ENCODE measurements around the gene CCDC12.

CCDC12 gene

GRCh38 chr3:46899151-46900006, 77.2 kb downstream of the CCDC12 start:
- no peak overlapping the region for H3K4me3 ChIP-seq (ENCODE audit: low read depth, low read length)
- TF ChIP-seq, protein P1, sequence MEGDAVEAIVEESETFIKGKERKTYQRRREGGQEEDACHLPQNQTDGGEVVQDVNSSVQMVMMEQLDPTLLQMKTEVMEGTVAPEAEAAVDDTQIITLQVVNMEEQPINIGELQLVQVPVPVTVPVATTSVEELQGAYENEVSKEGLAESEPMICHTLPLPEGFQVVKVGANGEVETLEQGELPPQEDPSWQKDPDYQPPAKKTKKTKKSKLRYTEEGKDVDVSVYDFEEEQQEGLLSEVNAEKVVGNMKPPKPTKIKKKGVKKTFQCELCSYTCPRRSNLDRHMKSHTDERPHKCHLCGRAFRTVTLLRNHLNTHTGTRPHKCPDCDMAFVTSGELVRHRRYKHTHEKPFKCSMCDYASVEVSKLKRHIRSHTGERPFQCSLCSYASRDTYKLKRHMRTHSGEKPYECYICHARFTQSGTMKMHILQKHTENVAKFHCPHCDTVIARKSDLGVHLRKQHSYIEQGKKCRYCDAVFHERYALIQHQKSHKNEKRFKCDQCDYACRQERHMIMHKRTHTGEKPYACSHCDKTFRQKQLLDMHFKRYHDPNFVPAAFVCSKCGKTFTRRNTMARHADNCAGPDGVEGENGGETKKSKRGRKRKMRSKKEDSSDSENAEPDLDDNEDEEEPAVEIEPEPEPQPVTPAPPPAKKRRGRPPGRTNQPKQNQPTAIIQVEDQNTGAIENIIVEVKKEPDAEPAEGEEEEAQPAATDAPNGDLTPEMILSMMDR (IDR thresholded peaks at IDR 0.05; ENCODE audit: insufficient read depth, low read length, missing control alignments), result no peak
- no peak for DNase-seq (ENCODE audit: low read depth, low spot score)
- POLR2A ChIA-PET, result no interaction called here
- CTCF ChIA-PET, result interaction anchor here (0.7 to 13.0 kb wide), 6 partner anchors 10 to 203 kb away, joined by 3 to 161 read pairs (median 11); no protein-coding TSS in a partner anchor

- ChIA-PET POLR2A (no interaction called here), CTCF (interaction anchor here (0.7 to 13.0 kb wide), 7 partner anchors 11 to 202 kb away, joined by 3 to 161 read pairs (median 5); no protein-coding TSS in a partner anchor)
- H3K4me3 ChIP-seq (ENCODE audit: low read depth, low read length), result no peak overlapping the region
- TF ChIP-seq, protein P1 (IDR thresholded peaks at IDR 0.05; ENCODE audit: insufficient read depth, low read length, missing control alignments), result no peak
- DNase-seq (ENCODE audit: low read depth, low spot score), result no peak
These were observed 78.0 kb downstream of the CCDC12 start for GRCh38 chr3:46898321-46899150.

DNA sequence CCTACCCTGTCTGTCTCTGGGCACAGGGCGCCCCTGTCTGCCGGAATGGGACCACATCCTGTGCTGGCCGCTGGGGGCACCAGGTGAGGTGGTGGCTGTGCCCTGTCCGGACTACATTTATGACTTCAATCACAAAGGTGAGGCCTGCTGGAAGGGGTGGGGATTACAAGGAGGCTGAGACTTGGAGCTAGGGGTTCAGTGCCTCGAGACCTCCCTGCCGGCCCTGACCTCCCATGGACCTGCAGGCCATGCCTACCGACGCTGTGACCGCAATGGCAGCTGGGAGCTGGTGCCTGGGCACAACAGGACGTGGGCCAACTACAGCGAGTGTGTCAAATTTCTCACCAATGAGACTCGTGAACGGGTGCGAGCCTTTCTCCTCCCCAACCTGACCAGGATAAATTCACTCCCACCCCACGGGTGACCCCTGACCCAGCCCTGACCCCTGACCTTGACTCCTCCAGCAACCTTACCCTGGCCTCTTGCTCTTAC, 78.7 kb downstream of the CCDC12 start:
- CTCF ChIA-PET, result interaction anchor here (1.3 to 13.0 kb wide), 5 partner anchors 11 to 190 kb away, joined by 4 to 161 read pairs (median 15); no protein-coding TSS in a partner anchor
- no peak overlapping the region for H3K4me3 ChIP-seq (ENCODE audit: low read depth, low read length)
- POLR2A ChIA-PET, result no interaction called here
- no peak for DNase-seq (ENCODE audit: low read depth, low spot score)
- TF ChIP-seq, protein P1 (IDR thresholded peaks at IDR 0.05; ENCODE audit: insufficient read depth, low read length, missing control alignments), result no peak

GRCh38 chr3:46897031-46897430, 79.5 kb downstream of the CCDC12 start:
- ChIA-PET CTCF (interaction anchor here (1.6 to 13.0 kb wide), 5 partner anchors 12 to 189 kb away, joined by 5 to 161 read pairs (median 15); partner anchors contain the start of gene PTH1R), POLR2A (no interaction called here)
- TF ChIP-seq, protein P1 (IDR thresholded peaks at IDR 0.05; ENCODE audit: insufficient read depth, low read length, missing control alignments), result no peak
- no peak for DNase-seq (ENCODE audit: low read depth, low spot score)
- H3K4me3 ChIP-seq (ENCODE audit: low read depth, low read length), result no peak overlapping the region

- CTCF ChIA-PET, result interaction anchor here (0.9 to 13.0 kb wide), 15 partner anchors 8 to 408 kb away, joined by 3 to 161 read pairs (median 16); partner anchors contain the start of genes MYL3, PTH1R and TMIE
- TF ChIP-seq, protein P1 (IDR thresholded peaks at IDR 0.05; ENCODE audit: insufficient read depth, low read length, missing control alignments), result no peak
- no peak for DNase-seq (ENCODE audit: low read depth, low spot score)
- POLR2A ChIA-PET, result no interaction called here
- H3K4me3 ChIP-seq (ENCODE audit: low read depth, low read length), result no peak overlapping the region
These were observed 80.2 kb downstream of the CCDC12 start for GRCh38 chr3:46896386-46896785.
